Activated CD4-positive, alpha-beta T cell treated with anti-CD3 and anti-CD28 coated beads for 36 hours (primary cell): Measurements from ENCODE around the gene JAKMIP2. TPM values are rescaled to one million over a fixed set of nuclear protein-coding genes. Genes with fewer than 3 reads are reported as not detected.

Source experiments
- ATAC-seq: fragments of 200-7000 bp; cut with Tn5 transposase; one replicate; pipeline ENCODE4 v1.10.0; 2021; ENCODE audit warnings: mild to moderate bottlenecking, moderate library complexity
- CTCF ChIA-PET: fragments of 350-600 bp; sonication (Branson Sonifier 250); formaldehyde crosslinking; loops from one replicate; lab custom pipeline; 2021; ENCODE audit warnings: antibody characterized with exemption; lab: Charles Lee
- POLR2A ChIA-PET: fragments of 350-600 bp; sonication (Branson Sonifier 250); formaldehyde crosslinking; loops from one replicate; lab custom pipeline; 2021; ENCODE audit warnings: antibody characterized with exemption, inconsistent platforms; lab: Charles Lee
- DNase-seq: peaks from one replicate; pipeline ENCODE4 v3.0.0-alpha.2; 2020
- H3K27ac Mint-ChIP-seq: one replicate; pipeline ENCODE4 v1.8.0; 2021; ENCODE audit warnings: mixed read lengths
- H3K27me3 Mint-ChIP-seq: one replicate; pipeline ENCODE4 v1.8.0; 2021; ENCODE audit warnings: mixed read lengths
- H3K36me3 Mint-ChIP-seq: one replicate; pipeline ENCODE4 v1.8.0; 2021; ENCODE audit warnings: low read depth, mixed read lengths
- H3K4me1 Mint-ChIP-seq: one replicate; pipeline ENCODE4 v1.8.0; 2021; ENCODE audit warnings: mixed read lengths
- H3K4me3 Mint-ChIP-seq: one replicate; pipeline ENCODE4 v1.8.0; 2021; ENCODE audit warnings: mild to moderate bottlenecking, moderate library complexity, mixed read lengths
- H3K9me3 Mint-ChIP-seq: one replicate; pipeline ENCODE4 v1.8.0; 2021; ENCODE audit warnings: low read depth, mixed read lengths
- intact Hi-C, 2 experiments: fragments of 100-400 bp; cut with DNase I in 1 of 2; cut with micrococcal nuclease in 1 of 2; formaldehyde crosslinking; loops; one replicate each; pipeline versions ENCODE4 v1.14.2 to v1.15.1; 2022 to 2024; cut with DNase I, micrococcal nuclease
- total RNA-seq, 2 experiments: library from RNA; stranded (reverse); gene quantifications; one replicate each; pipeline ENCODE4 v1.2.3, GENCODE V29; 2021

JAKMIP2 gene
- total RNA-seq, 2 experiments from 2014 or later: 3.4 to 3.9 TPM

GRCh38 chr5:147619281-147619878, 163.1 kb downstream of the JAKMIP2 start:
- no peaks in the 10 kb centered on the region for H3K27me3 Mint-ChIP-seq
- no peaks in the 10 kb centered on the region for H3K9me3 Mint-ChIP-seq
- POLR2A ChIA-PET: no interaction called here
- CTCF ChIA-PET: no interaction called here
- no peaks in the 10 kb centered on the region for H3K4me1 Mint-ChIP-seq
- no peak for ATAC-seq
- no peak for DNase-seq
- H3K4me3 Mint-ChIP-seq: no peak overlapping the region
- peaks cover 3% of the 10 kb centered on the region for H3K36me3 Mint-ChIP-seq
- intact Hi-C loops: no loop called here
- H3K27ac Mint-ChIP-seq: no peak overlapping the region

- no peaks in the 10 kb centered on the region for H3K27me3 Mint-ChIP-seq
- no peaks in the 10 kb centered on the region for H3K9me3 Mint-ChIP-seq
- DNase-seq: no peak
- ChIA-PET CTCF (interaction anchor here (0.6 to 0.8 kb wide), 3 partner anchors 10 to 810 kb away, joined by 3 read pairs; no protein-coding TSS in a partner anchor), POLR2A (no interaction called here)
- H3K27ac Mint-ChIP-seq: no peak overlapping the region
- H3K4me1 Mint-ChIP-seq: no peaks in the 10 kb centered on the region
- intact Hi-C loops: no loop called here
- H3K36me3 Mint-ChIP-seq: peaks cover 3% of the 10 kb centered on the region
- ATAC-seq: no peak
- H3K4me3 Mint-ChIP-seq: no peak overlapping the region
These were observed 164.7 kb downstream of the JAKMIP2 start for GRCh38 chr5:147617711-147618350.

GRCh38 chr5:147617191-147617606, 165.3 kb downstream of the JAKMIP2 start:
- Mint-ChIP-seq H3K4me3 (no peak overlapping the region), H3K36me3 (peaks cover 3% of the 10 kb centered on the region), H3K4me1 (no peaks in the 10 kb centered on the region), H3K27ac (no peak overlapping the region), H3K9me3 (no peaks in the 10 kb centered on the region), H3K27me3 (no peaks in the 10 kb centered on the region)
- intact Hi-C loops: no loop called here
- POLR2A ChIA-PET: no interaction called here
- DNase-seq (no peak), ATAC-seq (no peak)
- CTCF ChIA-PET: interaction anchor here (0.6 kb wide), 1 partner anchor 187 kb away, joined by 3 read pairs; no protein-coding TSS in a partner anchor

- no peak for ATAC-seq
- Mint-ChIP-seq H3K4me1 (no peaks in the 10 kb centered on the region), H3K4me3 (no peak overlapping the region), H3K9me3 (no peaks in the 10 kb centered on the region), H3K27me3 (no peaks in the 10 kb centered on the region), H3K36me3 (peaks cover 9% of the 10 kb centered on the region), H3K27ac (no peak overlapping the region)
- ChIA-PET POLR2A (no interaction called here), CTCF (interaction anchor here (1.1 kb wide), 1 partner anchor 207 kb away, joined by 3 read pairs; no protein-coding TSS in a partner anchor)
- intact Hi-C loops: no loop called here
- no peak for DNase-seq
These were observed 166.1 kb downstream of the JAKMIP2 start for GRCh38 chr5:147616421-147616820.

GRCh38 chr5:147613359-147613758, 169.2 kb downstream of the JAKMIP2 start:
- CTCF ChIA-PET: no interaction called here
- no peak overlapping the region for H3K27ac Mint-ChIP-seq
- intact Hi-C loops: no loop called here
- ATAC-seq (no peak), DNase-seq (no peak)
- no peaks in the 10 kb centered on the region for H3K27me3 Mint-ChIP-seq
- H3K9me3 Mint-ChIP-seq: no peaks in the 10 kb centered on the region
- no peak overlapping the region for H3K4me3 Mint-ChIP-seq
- peaks cover 9% of the 10 kb centered on the region for H3K36me3 Mint-ChIP-seq
- POLR2A ChIA-PET: no interaction called here
- no peaks in the 10 kb centered on the region for H3K4me1 Mint-ChIP-seq

- ATAC-seq: no peak
- POLR2A ChIA-PET: no interaction called here
These were observed 171.0 kb downstream of the JAKMIP2 start for GRCh38 chr5:147611483-147611882.

GRCh38 chr5:147610798-147611197, 171.7 kb downstream of the JAKMIP2 start:
- Mint-ChIP-seq H3K27me3 (no peaks in the 10 kb centered on the region), H3K4me1 (no peaks in the 10 kb centered on the region), H3K27ac (no peak overlapping the region), H3K9me3 (no peaks in the 10 kb centered on the region), H3K4me3 (no peak overlapping the region), H3K36me3 (peaks cover 9% of the 10 kb centered on the region)
- ChIA-PET CTCF (no interaction called here), POLR2A (no interaction called here)
- no peak for ATAC-seq
- intact Hi-C loops: no loop called here
- no peak for DNase-seq

More at GRCh38 chr5:147611483-147611882, 171.0 kb downstream of the JAKMIP2 start:
- Mint-ChIP-seq H3K4me1 (no peaks in the 10 kb centered on the region), H3K4me3 (no peak overlapping the region), H3K27ac (no peak overlapping the region), H3K27me3 (no peaks in the 10 kb centered on the region), H3K36me3 (peaks cover 9% of the 10 kb centered on the region), H3K9me3 (no peaks in the 10 kb centered on the region)
- CTCF ChIA-PET: no interaction called here
- no peak for DNase-seq
- intact Hi-C loops: no loop called here

GRCh38 chr5:147601652-147602051, 180.9 kb downstream of the JAKMIP2 start:
- Mint-ChIP-seq H3K4me1 (no peaks in the 10 kb centered on the region), H3K27ac (no peak overlapping the region), H3K9me3 (no peaks in the 10 kb centered on the region), H3K36me3 (no peaks in the 10 kb centered on the region), H3K27me3 (no peaks in the 10 kb centered on the region), H3K4me3 (no peak overlapping the region)
- intact Hi-C loops: no loop called here
- ChIA-PET CTCF (no interaction called here), POLR2A (interaction anchor here (0.6 kb wide), 1 partner anchor 25 kb away, joined by 7 read pairs; no protein-coding TSS in a partner anchor)
- DNase-seq (no peak), ATAC-seq (no peak)

- intact Hi-C loops: no loop called here
- no peaks in the 10 kb centered on the region for H3K36me3 Mint-ChIP-seq
- ATAC-seq: no peak
- H3K4me1 Mint-ChIP-seq: no peaks in the 10 kb centered on the region
- H3K9me3 Mint-ChIP-seq: peaks cover 2% of the 10 kb centered on the region
- H3K4me3 Mint-ChIP-seq: no peak overlapping the region
- DNase-seq: no peak
- ChIA-PET POLR2A (no interaction called here), CTCF (no interaction called here)
- H3K27me3 Mint-ChIP-seq: no peaks in the 10 kb centered on the region
- H3K27ac Mint-ChIP-seq: no peak overlapping the region
These were observed 191.4 kb downstream of the JAKMIP2 start for GRCh38 chr5:147591120-147591519.

- no peak for DNase-seq
- Mint-ChIP-seq H3K27me3 (no peaks in the 10 kb centered on the region), H3K4me3 (no peak overlapping the region), H3K27ac (no peak overlapping the region), H3K4me1 (no peaks in the 10 kb centered on the region), H3K36me3 (no peaks in the 10 kb centered on the region), H3K9me3 (no peaks in the 10 kb centered on the region)
- no peak for ATAC-seq
- ChIA-PET CTCF (no interaction called here), POLR2A (no interaction called here)
- intact Hi-C loops: no loop called here
These were observed 192.4 kb downstream of the JAKMIP2 start for GRCh38 chr5:147590096-147590495.

GRCh38 chr5:147586832-147587231, 195.7 kb downstream of the JAKMIP2 start:
- Mint-ChIP-seq H3K36me3 (no peaks in the 10 kb centered on the region), H3K27me3 (no peaks in the 10 kb centered on the region), H3K4me1 (no peaks in the 10 kb centered on the region), H3K9me3 (no peaks in the 10 kb centered on the region), H3K4me3 (no peak overlapping the region), H3K27ac (no peak overlapping the region)
- DNase-seq: no peak
- CTCF ChIA-PET: no interaction called here
- ATAC-seq: no peak
- intact Hi-C loops: no loop called here
- POLR2A ChIA-PET: no interaction called here

GRCh38 chr5:147586221-147586620, 196.3 kb downstream of the JAKMIP2 start:
- no peaks in the 10 kb centered on the region for H3K9me3 Mint-ChIP-seq

More at GRCh38 chr5:147586221-147586620, 196.3 kb downstream of the JAKMIP2 start:
- intact Hi-C loops: no loop called here
- no peaks in the 10 kb centered on the region for H3K36me3 Mint-ChIP-seq
- no peak overlapping the region for H3K4me3 Mint-ChIP-seq
- ChIA-PET CTCF (no interaction called here), POLR2A (no interaction called here)
- no peaks in the 10 kb centered on the region for H3K27me3 Mint-ChIP-seq
- no peaks in the 10 kb centered on the region for H3K4me1 Mint-ChIP-seq
- H3K27ac Mint-ChIP-seq: no peak overlapping the region
- no peak for DNase-seq
- no peak for ATAC-seq
